Measurements from ENCODE around the gene HAGHL.
"Not testable (repeated sequence)": the region's sequence is repeated elsewhere in the genome, so short reads cannot be mapped to it uniquely, and the experiment has no call there.

HAGHL gene

GRCh38 chr16:760545-761343 lies 33.8 kb downstream of the HAGHL start, which contains the start of gene MSLN:
TSS of gene MSLN (plus strand) at chr16:760734. CDS start at chr16:762681, 1,947 bp downstream.
- no peak for DNase-seq

GRCh38 chr16:761625-762513 lies 35.0 kb downstream of the HAGHL start:
- no peak for DNase-seq

GRCh38 chr16:762595-763268 lies 35.8 kb downstream of the HAGHL start:
- DNase-seq = no peak

- no peak for DNase-seq
Measured at GRCh38 chr16:763369-764183, 36.7 kb downstream of the HAGHL start.

GRCh38 chr16:764184-764750 lies 37.4 kb downstream of the HAGHL start:
- no peak for DNase-seq

- no peak for DNase-seq
Measured at GRCh38 chr16:764848-765487, 38.1 kb downstream of the HAGHL start.

- DNase-seq = no peak
Measured at GRCh38 chr16:765488-765865, 38.6 kb downstream of the HAGHL start.

- no peak for DNase-seq
Measured at GRCh38 chr16:766008-766819, 39.3 kb downstream of the HAGHL start.

- no peak for DNase-seq
Measured at GRCh38 chr16:766820-767640, 40.1 kb downstream of the HAGHL start.

- no peak for DNase-seq
Measured at GRCh38 chr16:767743-768235, 40.9 kb downstream of the HAGHL start.

- DNase-seq = no peak
Measured at GRCh38 chr16:768428-768827, 41.5 kb downstream of the HAGHL start.

- DNase-seq = no peak
Measured at GRCh38 chr16:769184-769784, 42.4 kb downstream of the HAGHL start.

- no peak for DNase-seq
Measured at GRCh38 chr16:769934-770333, 43.0 kb downstream of the HAGHL start.

- no peak for DNase-seq
Measured at GRCh38 chr16:770411-770810, 43.5 kb downstream of the HAGHL start.

- DNase-seq = no peak
Measured at GRCh38 chr16:772959-773358, 46.1 kb downstream of the HAGHL start.

- no peak for DNase-seq
Measured at GRCh38 chr16:774086-775001, 47.4 kb downstream of the HAGHL start.

GRCh38 chr16:775236-775796 lies 48.4 kb downstream of the HAGHL start:
- no peak for DNase-seq

- DNase-seq = not testable (repeated sequence)
Measured at GRCh38 chr16:776298-776697, 49.4 kb downstream of the HAGHL start.

All from activated CD4-positive, alpha-beta T cell treated with anti-CD3 and anti-CD28 coated beads for 4 hours (primary cell).